Heart left ventricle (tissue), 16 donors: ENCODE results near the gene ARHGAP19. TPM values are rescaled to one million over a fixed set of nuclear protein-coding genes. Genes with fewer than 3 reads are reported as not detected.

Experiments used
- ATAC-seq, 4 donors: fragments of 200-7000 bp; cut with Tn5 transposase; one replicate each; pipeline ENCODE4 v1.9.1; 2020 to 2022; ENCODE audit warnings: moderate library complexity in 4 of 4, mild to moderate bottlenecking in 3 of 4, moderate number of reproducible peaks in 1 of 4
- DNase-seq, 5 donors: peaks; one replicate each; pipeline ENCODE4 v3.0.0-alpha.2; 2020
- H3K27ac ChIP-seq, 12 donors: fragments of 200-600 bp; sonication (generic) in 4 of 12; one replicate each; pipeline versions ENCODE4 v1.5.0 to v1.8.0; 2016 to 2022; ENCODE audit warnings: mild to moderate bottlenecking in 2 of 12
- H3K27me3 ChIP-seq, 9 donors: fragments of 200-600 bp; sonication (generic) in 2 of 9; one replicate each; pipeline versions ENCODE4 v1.5.1 to v1.8.0; 2016 to 2022; ENCODE audit warnings: mild to moderate bottlenecking in 3 of 9
- H3K36me3 ChIP-seq, 9 donors: fragments of 200-600 bp; sonication (generic) in 2 of 9; one replicate each; pipeline versions ENCODE4 v1.5.0 to v1.8.0; 2018 to 2022; ENCODE audit warnings: mild to moderate bottlenecking in 2 of 9
- H3K4me1 ChIP-seq, 12 donors: fragments of 200-600 bp; sonication (generic) in 4 of 12; one replicate each; pipeline versions ENCODE4 v1.5.0 to v1.8.0; 2016 to 2022; ENCODE audit warnings: mild to moderate bottlenecking in 3 of 12
- H3K4me3 ChIP-seq, 12 donors: fragments of 200-600 bp; sonication (generic) in 4 of 12; one replicate each; pipeline versions ENCODE4 v1.5.0 to v1.8.0; 2017 to 2022; ENCODE audit warnings: mild to moderate bottlenecking in 9 of 12, moderate library complexity in 4 of 12
- H3K9me3 ChIP-seq, 12 donors: fragments of 200-600 bp; sonication (generic) in 4 of 12; one replicate each; pipeline versions ENCODE4 v1.5.0 to v1.8.0; 2016 to 2022; ENCODE audit warnings: mild to moderate bottlenecking in 1 of 12
- POLR2A ChIP-seq, 2 donors: fragments of 450-650 bp; IDR thresholded peaks; one replicate each; pipeline ENCODE4 v1.6.1; 2017; ENCODE audit warnings: antibody characterized with exemption in 2 of 2, mild to moderate bottlenecking in 2 of 2, moderate library complexity in 2 of 2
- WGBS, 4 donors: extraction: QIAGEN DNeasy Blood & Tissue Kit in 2 of 4; methylation state at CpG; one replicate each; pipeline versions ENCODE4 v1.1.5 to v1.1.7; 2013 to 2018; 5-methylcytosine and 5-hydroxymethylcytosine counted together
- intact Hi-C, 10 donors: fragments of 100-400 bp; cut with DNase I; formaldehyde crosslinking; loops; one replicate each; pipeline versions ENCODE4 v1.11.1 to v1.14.2; 2022
- polyA plus RNA-seq, 2 donors: library from polyadenylated mRNA; stranded (reverse); fragments of 200-250 nt; gene quantifications; one replicate each; pipeline ENCODE4 v1.2.3, GENCODE V29; 2013
- total RNA-seq, 9 donors: library from RNA; depleted of rRNA in 2 of 9; stranded (reverse); fragments of >200 nt in 2 of 9; fragmentation: NEBNext Ultra II Directional in 3 of 9; extraction: Animal tissue kit (Norgen Biotek cat#: 25700) in 3 of 9; gene quantifications; one replicate each; pipeline versions ENCODE4 v1.1.0 to v1.2.4, GENCODE V29; 2016 to 2023
- TF ChIP-seq, protein P1 (sequence below), 12 donors: fragments of 200-600 bp; sonication (generic) in 4 of 12; IDR thresholded peaks; one replicate each; pipeline versions ENCODE4 v1.5.0 to v1.8.0; 2018 to 2022; ENCODE audit warnings: antibody characterized with exemption in 12 of 12, mild to moderate bottlenecking in 5 of 12
- donor health status: ischemic (EF 13 %, LVEDD 7.1; RV severe dilation, severe dysfunction).
- donor health status: healthy with polysubstance abuse.
- donor health status: DM: no; HTN: yes; CAD: no.
- donor health status: DM: no; HTN: no; CAD: no.
- donor health status: ischemic (EF 25% LVEDD 6.9; RV normal size, moderate dysfunction).
- donor health status: ischemic (EF 25% LVEDD 5.7; RV mildly dilated, moderate dysfunction).
- donor health status: healthy.
- donor health status: DM: yes; HTN: yes; CAD: no.
- donor health status: ischemic (EF 35%, LVEDD 5.7; RV mildly dilated, moderate dysfunction).
- donor health status: nonischemic (EF 11% LVEDD 7.7; RV severe dilation, severe dysfunction).
- donor health status: DM: yes; HTN: yes; CAD: no.
- donor health status: PGD.
- donor health status: ischemic (EF 29% LVEDD 5.4; RV normal size, mild dysfunction).
- donor health status: nonischemic (EF 23%, LVEDD 6.1; RV moderate dilation, normal function).

ARHGAP19 gene
- total and polyA plus RNA-seq, 11 donors: 1.1 to 7.4 (median 4.0) TPM

DNA sequence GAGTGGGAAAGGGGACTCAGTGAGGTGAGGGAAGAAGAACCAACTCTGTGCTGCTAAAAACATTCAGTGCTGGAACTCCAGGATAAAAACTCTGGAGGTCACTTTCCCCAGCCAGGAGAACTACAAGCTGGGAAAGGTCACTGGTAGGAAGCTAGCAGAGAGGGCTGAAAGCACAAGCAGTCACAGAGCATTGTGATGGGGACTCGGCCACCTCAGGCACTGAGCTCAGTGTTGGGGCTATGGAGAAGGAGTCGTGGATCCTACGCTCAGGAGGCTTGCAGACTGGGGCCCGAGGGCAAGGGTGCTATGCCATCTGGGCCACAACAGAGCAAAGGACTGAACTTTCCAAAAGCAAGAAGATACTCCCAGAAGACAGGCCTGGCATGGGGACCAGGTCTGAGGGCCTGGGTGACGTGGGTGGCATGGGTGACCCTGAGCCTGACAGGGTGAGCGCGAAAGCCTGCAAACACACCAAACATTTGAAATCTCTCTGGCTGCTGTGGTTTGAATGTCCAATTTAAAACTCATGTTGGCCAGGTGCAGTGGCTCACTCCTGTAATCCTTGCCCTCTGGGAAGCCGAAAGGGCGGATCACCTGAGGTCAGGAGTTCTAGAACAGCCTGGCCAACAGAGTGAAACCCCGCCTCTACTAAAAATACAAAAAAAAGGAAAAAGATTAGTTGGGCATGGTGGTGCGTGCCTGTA lies 9.8 kb upstream of the ARHGAP19 start:
- Histone ChIP-seq H3K27me3 (no peaks in the 10 kb centered on the region), H3K4me3 (no peak overlapping the region), H3K4me1 (peaks cover 0 to 5% (median 0%) of the 10 kb centered on the region in 12 donors), H3K27ac (no peak overlapping the region), H3K36me3 (no peaks in the 10 kb centered on the region), H3K9me3 (no peaks in the 10 kb centered on the region)
- no peak for DNase-seq
- WGBS, 4 donors: 94 to 95% (median 94%) methylated on average over 9 to 11 of the region's 11 CpGs
- intact Hi-C loops: no loop called here
- ATAC-seq: no peak
- TF ChIP-seq POLR2A (IDR thresholded peaks at IDR 0.05): no peak
- TF ChIP-seq, protein P1, sequence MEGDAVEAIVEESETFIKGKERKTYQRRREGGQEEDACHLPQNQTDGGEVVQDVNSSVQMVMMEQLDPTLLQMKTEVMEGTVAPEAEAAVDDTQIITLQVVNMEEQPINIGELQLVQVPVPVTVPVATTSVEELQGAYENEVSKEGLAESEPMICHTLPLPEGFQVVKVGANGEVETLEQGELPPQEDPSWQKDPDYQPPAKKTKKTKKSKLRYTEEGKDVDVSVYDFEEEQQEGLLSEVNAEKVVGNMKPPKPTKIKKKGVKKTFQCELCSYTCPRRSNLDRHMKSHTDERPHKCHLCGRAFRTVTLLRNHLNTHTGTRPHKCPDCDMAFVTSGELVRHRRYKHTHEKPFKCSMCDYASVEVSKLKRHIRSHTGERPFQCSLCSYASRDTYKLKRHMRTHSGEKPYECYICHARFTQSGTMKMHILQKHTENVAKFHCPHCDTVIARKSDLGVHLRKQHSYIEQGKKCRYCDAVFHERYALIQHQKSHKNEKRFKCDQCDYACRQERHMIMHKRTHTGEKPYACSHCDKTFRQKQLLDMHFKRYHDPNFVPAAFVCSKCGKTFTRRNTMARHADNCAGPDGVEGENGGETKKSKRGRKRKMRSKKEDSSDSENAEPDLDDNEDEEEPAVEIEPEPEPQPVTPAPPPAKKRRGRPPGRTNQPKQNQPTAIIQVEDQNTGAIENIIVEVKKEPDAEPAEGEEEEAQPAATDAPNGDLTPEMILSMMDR (IDR thresholded peaks at IDR 0.05): no peak

DNA sequence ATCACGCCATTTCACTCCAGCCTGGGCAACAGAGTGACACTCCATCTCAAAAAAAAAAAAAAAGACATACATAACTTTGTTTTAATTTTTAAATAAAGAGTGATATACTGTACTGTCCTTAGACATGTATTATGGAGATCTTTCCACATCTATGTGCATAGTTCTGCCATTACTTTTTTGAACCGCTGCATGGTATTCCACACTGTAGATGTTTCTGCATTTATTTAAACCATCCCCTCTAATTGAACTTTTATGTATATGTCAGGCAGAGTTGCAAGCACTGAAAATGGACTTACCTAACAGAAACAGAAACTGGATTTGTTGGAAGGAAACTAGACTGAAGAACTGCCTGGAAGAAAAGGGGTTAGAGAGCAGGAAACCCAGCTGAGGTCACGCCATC lies 8.5 kb upstream of the ARHGAP19 start:
- TF ChIP-seq POLR2A (IDR thresholded peaks at IDR 0.05): no peak
- TF ChIP-seq, protein P1 (IDR thresholded peaks at IDR 0.05): no peak
- Histone ChIP-seq H3K9me3 (no peaks in the 10 kb centered on the region), H3K4me3 (no peak overlapping the region), H3K27me3 (no peaks in the 10 kb centered on the region), H3K4me1 (peaks cover 0 to 5% (median 0%) of the 10 kb centered on the region in 12 donors), H3K36me3 (no peaks in the 10 kb centered on the region), H3K27ac (no peak overlapping the region)
- 89 to 96% (median 94%) methylated on average over 3 of the region's 3 CpGs for WGBS, 4 donors
- intact Hi-C loops: no loop called here
- ATAC-seq (no peak), DNase-seq (no peak)

DNA sequence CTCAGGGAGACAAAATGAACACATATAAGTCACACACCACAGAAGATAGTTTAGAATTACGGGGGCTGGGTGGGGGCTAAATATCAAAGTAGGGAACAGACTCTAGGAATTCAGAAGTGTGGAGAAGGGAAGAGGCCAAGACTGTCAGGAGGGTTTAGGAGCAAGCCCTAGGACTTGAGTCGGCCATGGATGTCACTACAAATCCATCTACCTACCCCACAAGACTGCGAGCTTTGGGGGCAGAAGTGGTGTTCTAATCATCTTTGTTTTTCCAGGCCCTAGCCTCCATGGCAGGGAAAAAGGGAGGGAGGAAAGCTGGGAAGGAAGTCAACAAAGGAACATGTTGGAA lies 5.8 kb upstream of the ARHGAP19 start:
- ATAC-seq (no peak), DNase-seq (no peak)
- 60 to 66% (median 64%) methylated on average over 3 of the region's 3 CpGs for WGBS, 4 donors
- no peak overlapping the region for H3K4me3 ChIP-seq
- TF ChIP-seq, protein P1 (IDR thresholded peaks at IDR 0.05): no peak
- TF ChIP-seq POLR2A (IDR thresholded peaks at IDR 0.05): no peak
- H3K4me1 ChIP-seq: peaks cover 0 to 5% (median 0%) of the 10 kb centered on the region in 12 donors
- no peak overlapping the region for H3K27ac ChIP-seq
- no peaks in the 10 kb centered on the region for H3K36me3 ChIP-seq
- intact Hi-C loops: no loop called here
- no peaks in the 10 kb centered on the region for H3K9me3 ChIP-seq
- H3K27me3 ChIP-seq: no peaks in the 10 kb centered on the region

DNA sequence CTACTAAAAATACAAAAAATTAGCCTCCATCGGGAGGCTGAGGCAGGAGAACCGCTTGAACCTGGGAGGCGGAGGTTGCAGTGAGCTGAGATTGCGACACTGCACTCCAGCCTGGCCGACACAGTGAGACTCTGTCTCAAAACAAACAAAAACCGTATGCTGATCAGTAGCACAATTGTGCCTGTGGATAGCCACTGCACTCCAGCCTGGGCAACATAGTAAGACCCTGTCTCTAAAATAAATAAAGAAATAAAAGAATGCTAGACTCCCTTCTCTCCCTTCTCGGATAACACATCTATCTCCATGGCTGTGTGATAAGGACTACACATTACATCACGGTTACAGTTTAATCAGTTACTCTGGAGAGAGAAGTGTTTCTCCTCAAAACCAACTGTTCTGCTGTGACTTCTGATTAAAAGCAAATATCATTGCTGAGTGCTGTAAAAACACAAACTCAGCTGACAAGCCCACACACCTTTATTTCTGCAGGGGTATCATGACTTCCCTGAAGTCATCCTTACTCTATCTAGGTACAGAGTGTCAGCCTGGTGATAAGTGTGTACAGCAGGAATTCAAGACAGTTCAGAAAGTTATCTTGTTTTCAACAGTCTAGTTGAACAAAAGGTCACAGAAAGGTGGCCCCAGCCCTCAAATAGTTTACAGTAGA lies 5.3 kb upstream of the ARHGAP19 start:
- Histone ChIP-seq H3K27ac (no peak overlapping the region), H3K9me3 (no peaks in the 10 kb centered on the region), H3K36me3 (no peaks in the 10 kb centered on the region), H3K27me3 (no peaks in the 10 kb centered on the region), H3K4me1 (peaks cover 0 to 5% (median 0%) of the 10 kb centered on the region in 12 donors), H3K4me3 (no peak overlapping the region)
- ATAC-seq (no peak), DNase-seq (no peak)
- intact Hi-C loops: no loop called here
- WGBS, 4 donors: 74 to 79% (median 74%) methylated on average over 8 of the region's 8 CpGs
- TF ChIP-seq, protein P1 (IDR thresholded peaks at IDR 0.05): no peak
- no peak for TF ChIP-seq POLR2A (IDR thresholded peaks at IDR 0.05)
